NB4 (cell line): ENCODE measurements around the gene PPFIA2.

Experiments
- DNase-seq: peaks from one replicate; pipeline ENCODE4 v3.0.0; 2010; ENCODE audit warnings: low read depth
- H3K4me3 ChIP-seq: one replicate; pipeline ENCODE4 v1.5.1; 2011; ENCODE audit warnings: mild to moderate bottlenecking, low read depth, low read length, moderate library complexity
- CTCF ChIP-seq: IDR thresholded peaks from one replicate; pipeline ENCODE4 v1.5.1; 2012; ENCODE audit warnings: low read depth, low read length
- MYC ChIP-seq: IDR thresholded peaks from 2 replicates; pipeline ENCODE4 v1.6.1; 2011; ENCODE audit warnings: low read depth, low read length
- POLR2A ChIP-seq: IDR thresholded peaks from 2 replicates; pipeline ENCODE4 v1.6.1; 2011; ENCODE audit warnings: mild to moderate bottlenecking; ENCODE audit not compliant: insufficient read length; ENCODE audit errors: extremely low read depth
- TF ChIP-seq, protein P1 (sequence below): IDR thresholded peaks from 2 replicates; pipeline ENCODE4 v1.6.1; 2011; ENCODE audit warnings: low read depth, low read length

PPFIA2 gene

DNA sequence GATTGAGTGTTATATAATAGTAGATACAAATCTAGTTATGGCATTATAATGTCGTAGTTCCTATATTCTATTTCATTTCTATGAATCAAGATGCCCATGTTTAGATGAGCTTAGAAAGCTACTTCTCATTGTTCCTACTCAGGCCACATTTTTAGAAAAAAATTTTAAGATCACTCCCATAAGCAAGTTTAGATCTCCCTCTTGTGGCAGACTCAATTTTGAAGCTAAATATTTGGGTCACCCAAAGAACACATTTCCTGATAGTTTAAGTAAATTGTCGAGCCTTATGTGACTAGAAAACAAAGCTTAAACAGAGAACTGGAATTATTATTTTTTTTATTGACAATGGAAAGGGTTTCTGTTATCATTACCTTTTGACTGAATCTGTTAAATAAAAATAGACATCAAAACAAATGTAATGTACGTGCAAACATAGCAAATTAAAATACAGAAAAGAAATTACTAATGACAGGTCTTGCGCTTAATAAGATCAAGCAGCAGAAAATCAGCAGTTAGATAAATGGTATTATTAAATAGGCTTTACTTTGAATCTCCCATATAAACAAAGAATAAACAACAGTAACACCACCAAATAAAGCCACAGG lies 501.1 kb downstream of the PPFIA2 start:
- H3K4me3 ChIP-seq, result no peak overlapping the region
- peak; percentile 50 for DNase-seq
- TF ChIP-seq POLR2A (no peak), CTCF (peak; percentile 32)
- TF ChIP-seq, protein P1, sequence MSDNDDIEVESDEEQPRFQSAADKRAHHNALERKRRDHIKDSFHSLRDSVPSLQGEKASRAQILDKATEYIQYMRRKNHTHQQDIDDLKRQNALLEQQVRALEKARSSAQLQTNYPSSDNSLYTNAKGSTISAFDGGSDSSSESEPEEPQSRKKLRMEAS, result no peak

DNA sequence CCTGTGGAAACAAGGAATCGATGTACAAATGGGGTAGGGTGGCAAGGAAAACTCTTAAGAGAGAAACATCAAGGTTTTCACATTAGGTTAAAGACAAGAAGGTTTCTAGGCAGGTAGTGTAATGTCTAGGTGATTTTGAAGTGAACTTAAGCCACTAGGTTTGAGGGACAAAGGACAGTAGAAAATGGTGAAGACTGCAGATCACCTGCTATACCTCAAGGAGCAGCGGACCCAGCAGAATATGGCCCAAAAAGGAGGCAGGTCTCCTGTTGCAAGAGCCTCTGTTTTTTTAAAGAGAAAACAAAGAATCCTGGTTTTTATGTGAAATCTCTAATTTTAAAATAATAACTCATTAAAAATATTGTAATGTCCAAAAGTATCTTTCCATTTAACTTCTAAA lies 503.2 kb downstream of the PPFIA2 start:
- no peak overlapping the region for H3K4me3 ChIP-seq
- DNase-seq, result no peak
- no peak for TF ChIP-seq CTCF
- no peak for TF ChIP-seq POLR2A
- TF ChIP-seq, protein P1, result no peak
- TF ChIP-seq MYC, result no peak

DNA sequence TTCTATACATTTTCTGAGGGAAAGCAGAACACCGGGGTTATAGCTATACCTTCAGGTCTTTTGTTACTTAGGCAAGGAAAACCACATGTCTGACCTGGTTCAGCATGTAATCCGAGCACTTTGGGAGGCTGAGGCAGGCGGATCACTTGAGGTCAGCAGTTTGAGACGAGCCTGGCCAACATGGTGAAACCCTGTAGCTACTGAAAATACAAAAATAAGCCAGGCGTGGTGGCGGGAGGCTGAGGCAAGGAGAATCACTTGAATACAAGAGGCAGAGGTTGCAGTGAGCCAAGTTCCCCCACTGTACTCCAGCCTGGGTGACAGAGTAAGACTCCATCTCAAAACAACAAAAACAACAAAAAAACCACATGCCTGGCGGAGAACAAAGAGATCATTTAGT lies 503.7 kb downstream of the PPFIA2 start:
- H3K4me3 ChIP-seq, result no peak overlapping the region
- TF ChIP-seq CTCF, result no peak
- no peak for TF ChIP-seq MYC
- TF ChIP-seq, protein P1, result no peak
- TF ChIP-seq POLR2A, result no peak
- DNase-seq, result no peak

GRCh38 chr12:81253360-81253759 lies 505.8 kb downstream of the PPFIA2 start:
- no peak overlapping the region for H3K4me3 ChIP-seq
- TF ChIP-seq, protein P1, result no peak
- TF ChIP-seq CTCF (no peak), MYC (no peak), POLR2A (no peak)
- no peak for DNase-seq

- DNase-seq, result no peak
- TF ChIP-seq CTCF, result no peak
- TF ChIP-seq POLR2A, result no peak
- no peak for TF ChIP-seq MYC
- TF ChIP-seq, protein P1, result no peak
- H3K4me3 ChIP-seq, result no peak overlapping the region
Observed at GRCh38 chr12:81252228-81252627, 506.9 kb downstream of the PPFIA2 start.

DNA sequence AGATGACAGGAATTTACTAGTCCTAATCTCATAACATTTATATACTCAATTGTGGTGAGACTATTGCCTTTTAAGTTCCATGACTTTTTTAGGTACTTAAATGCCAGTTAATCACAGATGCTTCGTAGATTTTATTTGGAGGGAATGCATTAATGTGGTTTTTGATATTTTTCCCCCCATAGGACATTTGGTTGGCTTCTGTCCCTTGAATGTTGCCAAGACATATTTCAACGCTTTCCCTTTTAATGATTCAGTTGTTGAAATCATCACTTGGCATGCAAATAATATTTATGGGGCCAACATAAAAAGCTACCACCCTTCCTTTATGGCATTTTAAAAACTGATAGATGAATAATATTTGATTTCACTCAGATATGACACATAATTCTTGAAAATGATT lies 509.2 kb downstream of the PPFIA2 start:
- no peak for DNase-seq
- no peak overlapping the region for H3K4me3 ChIP-seq
- no peak for TF ChIP-seq CTCF
- no peak for TF ChIP-seq POLR2A
- TF ChIP-seq, protein P1, result no peak
- TF ChIP-seq MYC, result no peak
